Ishikawa (cell line): ENCODE results near the gene TRIM15.

Experiments
- CEBPB ChIP-seq: IDR thresholded peaks from 2 replicates; pipeline ENCODE4 v1.6.1; 2012
- CREB1 ChIP-seq: IDR thresholded peaks from 2 replicates; pipeline ENCODE4 v1.6.1; 2012; ENCODE audit warnings: low read depth
- EGR1 ChIP-seq: IDR thresholded peaks from 2 replicates; pipeline ENCODE4 v1.6.1; 2012
- EP300 ChIP-seq: IDR thresholded peaks from 2 replicates; pipeline ENCODE4 v1.6.1; 2012; ENCODE audit warnings: borderline replicate concordance
- FOXM1 ChIP-seq: IDR thresholded peaks from 2 replicates; pipeline ENCODE4 v1.6.1; 2012; ENCODE audit warnings: low read depth, borderline replicate concordance
- NFIC ChIP-seq: IDR thresholded peaks from 2 replicates; pipeline ENCODE4 v1.6.1; 2012
- RAD21 ChIP-seq: IDR thresholded peaks from 2 replicates; pipeline ENCODE4 v1.6.1; 2012; ENCODE audit warnings: low read depth
- TAF1 ChIP-seq: IDR thresholded peaks from 2 replicates; pipeline ENCODE4 v1.6.1; 2012; ENCODE audit warnings: low read depth, mild to moderate bottlenecking
- TCF12 ChIP-seq: IDR thresholded peaks from 2 replicates; pipeline ENCODE4 v1.6.1; 2012; ENCODE audit warnings: low read depth
- TEAD4 ChIP-seq: IDR thresholded peaks from 2 replicates; pipeline ENCODE4 v1.6.1; 2012
- YY1 ChIP-seq: IDR thresholded peaks from 2 replicates; pipeline ENCODE4 v1.6.1; 2012; ENCODE audit warnings: low read depth
- ZBTB7A ChIP-seq: IDR thresholded peaks from 2 replicates; pipeline ENCODE4 v1.6.1; 2012; ENCODE audit warnings: low read depth
- TF ChIP-seq, protein P1 (sequence below): IDR thresholded peaks from 2 replicates; pipeline ENCODE4 v1.6.1; 2012
- TF ChIP-seq, protein P2 (sequence below): IDR thresholded peaks from 2 replicates; pipeline ENCODE4 v1.6.1; 2012
- TF ChIP-seq, protein P3 (sequence below): IDR thresholded peaks from 2 replicates; pipeline ENCODE4 v1.6.1; 2012; ENCODE audit warnings: low read depth, mild to moderate bottlenecking

The TRIM15 gene

DNA sequence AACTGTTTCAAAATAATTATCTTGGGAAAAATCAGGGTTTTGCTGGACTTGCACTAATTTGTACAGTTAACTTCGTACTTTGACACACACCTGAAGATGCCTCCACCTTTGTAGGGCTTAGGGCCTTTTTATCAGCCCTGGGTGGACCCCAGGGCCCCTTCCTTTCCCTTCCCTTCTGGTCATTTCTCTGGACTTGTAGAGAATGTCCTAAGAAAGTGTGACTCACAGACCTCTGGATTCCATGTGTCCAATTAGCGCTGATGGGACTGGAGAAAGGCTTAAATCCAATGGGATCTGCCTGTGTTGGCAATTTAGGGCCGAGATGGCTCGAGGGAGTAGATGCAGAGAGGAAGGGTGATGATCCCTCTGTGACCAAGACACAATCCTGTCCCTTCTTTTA lies 9.3 kb downstream of the TRIM15 start:
- TF ChIP-seq CEBPB (no peak), CREB1 (no peak), TAF1 (no peak), RAD21 (no peak), TEAD4 (no peak), EGR1 (no peak), YY1 (no peak), ZBTB7A (no peak), EP300 (no peak), NFIC (no peak), TCF12 (no peak)
- TF ChIP-seq, protein P1, sequence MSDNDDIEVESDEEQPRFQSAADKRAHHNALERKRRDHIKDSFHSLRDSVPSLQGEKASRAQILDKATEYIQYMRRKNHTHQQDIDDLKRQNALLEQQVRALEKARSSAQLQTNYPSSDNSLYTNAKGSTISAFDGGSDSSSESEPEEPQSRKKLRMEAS: no peak
- TF ChIP-seq, protein P2, sequence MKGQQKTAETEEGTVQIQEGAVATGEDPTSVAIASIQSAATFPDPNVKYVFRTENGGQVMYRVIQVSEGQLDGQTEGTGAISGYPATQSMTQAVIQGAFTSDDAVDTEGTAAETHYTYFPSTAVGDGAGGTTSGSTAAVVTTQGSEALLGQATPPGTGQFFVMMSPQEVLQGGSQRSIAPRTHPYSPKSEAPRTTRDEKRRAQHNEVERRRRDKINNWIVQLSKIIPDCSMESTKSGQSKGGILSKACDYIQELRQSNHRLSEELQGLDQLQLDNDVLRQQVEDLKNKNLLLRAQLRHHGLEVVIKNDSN: no peak
- TF ChIP-seq, protein P3, sequence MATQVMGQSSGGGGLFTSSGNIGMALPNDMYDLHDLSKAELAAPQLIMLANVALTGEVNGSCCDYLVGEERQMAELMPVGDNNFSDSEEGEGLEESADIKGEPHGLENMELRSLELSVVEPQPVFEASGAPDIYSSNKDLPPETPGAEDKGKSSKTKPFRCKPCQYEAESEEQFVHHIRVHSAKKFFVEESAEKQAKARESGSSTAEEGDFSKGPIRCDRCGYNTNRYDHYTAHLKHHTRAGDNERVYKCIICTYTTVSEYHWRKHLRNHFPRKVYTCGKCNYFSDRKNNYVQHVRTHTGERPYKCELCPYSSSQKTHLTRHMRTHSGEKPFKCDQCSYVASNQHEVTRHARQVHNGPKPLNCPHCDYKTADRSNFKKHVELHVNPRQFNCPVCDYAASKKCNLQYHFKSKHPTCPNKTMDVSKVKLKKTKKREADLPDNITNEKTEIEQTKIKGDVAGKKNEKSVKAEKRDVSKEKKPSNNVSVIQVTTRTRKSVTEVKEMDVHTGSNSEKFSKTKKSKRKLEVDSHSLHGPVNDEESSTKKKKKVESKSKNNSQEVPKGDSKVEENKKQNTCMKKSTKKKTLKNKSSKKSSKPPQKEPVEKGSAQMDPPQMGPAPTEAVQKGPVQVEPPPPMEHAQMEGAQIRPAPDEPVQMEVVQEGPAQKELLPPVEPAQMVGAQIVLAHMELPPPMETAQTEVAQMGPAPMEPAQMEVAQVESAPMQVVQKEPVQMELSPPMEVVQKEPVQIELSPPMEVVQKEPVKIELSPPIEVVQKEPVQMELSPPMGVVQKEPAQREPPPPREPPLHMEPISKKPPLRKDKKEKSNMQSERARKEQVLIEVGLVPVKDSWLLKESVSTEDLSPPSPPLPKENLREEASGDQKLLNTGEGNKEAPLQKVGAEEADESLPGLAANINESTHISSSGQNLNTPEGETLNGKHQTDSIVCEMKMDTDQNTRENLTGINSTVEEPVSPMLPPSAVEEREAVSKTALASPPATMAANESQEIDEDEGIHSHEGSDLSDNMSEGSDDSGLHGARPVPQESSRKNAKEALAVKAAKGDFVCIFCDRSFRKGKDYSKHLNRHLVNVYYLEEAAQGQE: no peak

DNA sequence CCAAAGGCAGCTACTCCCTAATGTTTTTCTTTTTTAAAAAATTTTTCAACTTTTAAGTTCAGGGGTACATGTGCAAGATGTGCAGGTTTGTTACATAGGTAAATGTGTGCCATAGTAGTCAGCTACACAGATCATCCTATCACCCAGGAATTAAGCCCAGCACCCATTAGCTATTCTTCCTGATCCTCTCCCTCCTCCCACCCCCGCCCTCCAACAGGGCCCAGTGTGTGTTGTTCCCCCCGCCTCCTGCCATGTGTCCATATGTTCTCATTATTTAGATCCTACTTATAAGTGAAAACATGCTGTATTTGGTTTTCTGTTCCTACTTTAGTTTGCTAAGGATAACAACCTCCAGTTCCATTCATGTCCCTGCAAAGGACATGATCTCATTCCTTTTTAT lies 12.4 kb downstream of the TRIM15 start:
- TF ChIP-seq, protein P1: no peak
- TF ChIP-seq FOXM1: no peak
- TF ChIP-seq, protein P2: no peak
- no peak for TF ChIP-seq TCF12
- no peak for TF ChIP-seq RAD21
- no peak for TF ChIP-seq CREB1
- TF ChIP-seq EP300: no peak
- no peak for TF ChIP-seq NFIC
- TF ChIP-seq, protein P3: no peak
- no peak for TF ChIP-seq CEBPB
- TF ChIP-seq YY1: no peak
- TF ChIP-seq TAF1: no peak

DNA sequence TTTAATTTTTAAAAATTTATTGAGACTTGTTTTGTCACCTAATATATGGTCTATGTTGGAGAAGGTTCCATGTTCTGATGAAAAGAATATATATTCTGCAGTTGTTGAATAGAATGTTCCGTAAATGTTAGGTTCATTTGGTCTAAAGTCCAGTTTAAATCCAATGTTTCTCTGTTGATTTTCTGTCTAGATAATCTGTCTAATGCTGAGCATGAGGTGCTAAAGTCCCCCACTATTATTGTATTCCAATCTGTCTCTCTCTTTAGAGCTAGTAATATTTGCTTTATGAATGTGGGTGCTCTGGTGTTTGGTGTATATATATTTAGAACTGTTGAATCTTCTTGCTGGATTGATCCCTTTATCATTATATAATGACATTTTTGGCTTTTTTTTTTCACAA lies 15.5 kb downstream of the TRIM15 start:
- TF ChIP-seq TAF1 (no peak), EGR1 (no peak), RAD21 (no peak), TCF12 (no peak), TEAD4 (no peak), CEBPB (no peak), NFIC (no peak), YY1 (no peak), EP300 (no peak), FOXM1 (no peak), CREB1 (no peak), ZBTB7A (no peak)
- TF ChIP-seq, protein P3: no peak
- TF ChIP-seq, protein P1: no peak
- TF ChIP-seq, protein P2: no peak

DNA sequence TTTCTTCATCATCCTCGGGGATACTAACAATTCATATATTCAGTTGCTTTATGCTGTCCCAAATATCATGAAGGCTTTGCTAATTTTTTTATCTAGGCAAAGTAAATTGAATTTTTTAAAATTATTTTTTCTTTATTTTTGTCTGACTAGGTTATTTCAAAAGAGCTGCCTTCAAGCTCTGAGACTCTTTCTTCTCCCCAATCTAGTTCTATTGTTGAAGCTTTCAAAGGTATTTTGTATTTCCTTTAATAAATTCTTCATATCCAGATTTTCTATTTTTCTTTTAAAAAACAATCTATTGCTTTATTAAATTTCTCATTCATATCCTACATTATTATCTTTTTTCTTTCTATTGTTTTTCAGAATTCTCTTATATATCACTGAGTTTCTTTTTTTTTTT lies 16.8 kb downstream of the TRIM15 start:
- TF ChIP-seq TEAD4: no peak
- no peak for TF ChIP-seq CEBPB
- TF ChIP-seq EGR1: no peak
- TF ChIP-seq NFIC: no peak
- TF ChIP-seq, protein P3: no peak
- TF ChIP-seq FOXM1: no peak
- TF ChIP-seq, protein P2: no peak
- no peak for TF ChIP-seq TCF12
- no peak for TF ChIP-seq TAF1
- TF ChIP-seq EP300: no peak
- TF ChIP-seq, protein P1: no peak
- TF ChIP-seq CREB1: no peak
- no peak for TF ChIP-seq ZBTB7A
- TF ChIP-seq RAD21: no peak
